Esophagus squamous epithelium (tissue), 4 donors: Measurements from ENCODE around the gene SKIC2.

ENCODE experiments used
- CTCF ChIP-seq, 6 experiments: fragments of 450-650 bp in 4 of 6; fragments of 200-600 bp in 2 of 6; sonication (generic) in 2 of 6; IDR thresholded peaks; one replicate each; pipeline ENCODE4 v1.5.1; 2016 to 2019; ENCODE audit warnings: antibody characterized with exemption in 6 of 6, mild to moderate bottlenecking in 4 of 6, moderate library complexity in 4 of 6
- POLR2A ChIP-seq, 4 donors: fragments of 450-650 bp; IDR thresholded peaks; one replicate each; pipeline ENCODE4 v1.6.1; 2017; ENCODE audit warnings: antibody characterized with exemption in 4 of 4, mild to moderate bottlenecking in 4 of 4, moderate library complexity in 3 of 4

DNA sequence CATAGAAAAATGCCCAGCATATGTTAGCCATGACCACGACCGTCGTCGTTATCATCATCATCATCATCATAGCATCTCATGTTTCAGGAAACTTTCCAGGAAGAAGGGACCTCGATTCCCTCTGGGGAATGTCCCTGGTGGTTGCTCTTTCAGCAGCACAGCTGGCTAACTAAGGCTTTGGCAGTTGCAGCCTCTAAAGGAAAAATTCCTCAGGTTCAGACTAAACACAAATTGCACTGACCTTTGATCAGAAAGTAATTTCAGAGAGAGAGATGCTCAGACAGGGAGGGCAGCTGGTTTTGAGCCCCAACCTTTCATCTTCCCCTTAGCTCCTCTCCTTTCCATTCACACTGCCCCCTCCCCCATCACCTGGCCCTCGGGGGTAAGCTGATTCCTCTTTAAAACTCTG is 18.7 kb upstream of the SKIC2 start:
- TF ChIP-seq POLR2A (IDR thresholded peaks at IDR 0.05) (no peak), CTCF (IDR thresholded peaks at IDR 0.05) (no peak)
